Activated naive CD4-positive, alpha-beta T cell treated with anti-CD3 and anti-CD28 coated beads, Interleukin-2, amount 50 U/mL, for 16 hours (primary cell): ENCODE results near the gene GXYLT2.
"Not testable (repeated sequence)": the region's sequence is repeated elsewhere in the genome, so short reads cannot be mapped to it uniquely, and the experiment has no call there.

Experiments
- DNase-seq: peaks from one replicate; pipeline ENCODE4 v3.0.0-alpha.2; 2020

GXYLT2 gene

GRCh38 chr3:72977060-72977808 lies 89.4 kb downstream of the GXYLT2 start:
- DNase-seq = no peak

- no peak for DNase-seq
These were observed 94.9 kb downstream of the GXYLT2 start for GRCh38 chr3:72982609-72983366.

- no peak for DNase-seq
These were observed 97.7 kb downstream of the GXYLT2 start for GRCh38 chr3:72985576-72985975.

- DNase-seq = no peak
These were observed 103.0 kb downstream of the GXYLT2 start for GRCh38 chr3:72990701-72991395.

GRCh38 chr3:72991522-72991921 lies 103.7 kb downstream of the GXYLT2 start:
- no peak for DNase-seq

GRCh38 chr3:72993391-72993790 lies 105.5 kb downstream of the GXYLT2 start:
- DNase-seq = no peak

GRCh38 chr3:72995337-72995736 lies 107.5 kb downstream of the GXYLT2 start:
- no peak for DNase-seq

- DNase-seq = no peak
These were observed 108.3 kb downstream of the GXYLT2 start for GRCh38 chr3:72996121-72996472.

GRCh38 chr3:72996473-72997333 lies 108.9 kb downstream of the GXYLT2 start, which contains the start of gene PPP4R2:
Gene PPP4R2, plus strand, starts transcription at chr3:72996811. Its CDS starts 227 bp downstream, at chr3:72997038.
- peak; percentile 91 for DNase-seq

GRCh38 chr3:72997421-72997961 lies 109.6 kb downstream of the GXYLT2 start:
- DNase-seq = peak; percentile 45

- DNase-seq = no peak
These were observed 110.6 kb downstream of the GXYLT2 start for GRCh38 chr3:72998466-72998865.

GRCh38 chr3:72999951-73000350 lies 112.1 kb downstream of the GXYLT2 start:
- DNase-seq = no peak

- not testable (repeated sequence) for DNase-seq
These were observed 115.2 kb downstream of the GXYLT2 start for GRCh38 chr3:73003050-73003449.

GRCh38 chr3:73004316-73004715 lies 116.5 kb downstream of the GXYLT2 start:
- no peak for DNase-seq

GRCh38 chr3:73007992-73008712 lies 120.3 kb downstream of the GXYLT2 start:
- no peak for DNase-seq

GRCh38 chr3:73009008-73009407 lies 121.2 kb downstream of the GXYLT2 start:
- DNase-seq = no peak

- no peak for DNase-seq
These were observed 121.9 kb downstream of the GXYLT2 start for GRCh38 chr3:73009750-73010149.

- DNase-seq = no peak
These were observed 122.3 kb downstream of the GXYLT2 start for GRCh38 chr3:73010158-73010557.

- no peak for DNase-seq
These were observed 130.5 kb downstream of the GXYLT2 start for GRCh38 chr3:73018298-73018697.

- no peak for DNase-seq
These were observed 131.1 kb downstream of the GXYLT2 start for GRCh38 chr3:73018790-73019441.

GRCh38 chr3:73021301-73021835 lies 133.5 kb downstream of the GXYLT2 start:
- DNase-seq = no peak
